Measurements from ENCODE around the gene CRIM1. TPM values are rescaled to one million over a fixed set of nuclear protein-coding genes. Genes with fewer than 3 reads are reported as not detected.
A peak's percentile ranks its signal among the peaks of the same experiment; 100 is the strongest.

CRIM1 gene
- total RNA-seq, 6 donors from 2014 or later: 74.7 to 128 (median 110) TPM

- Histone ChIP-seq H3K36me3 (peaks cover 0 to 16% (median 0%) of the 10 kb centered on the region in 4 donors), H3K27ac (peak overlapping the region in 1 of 4 donors; percentile 31), H3K4me1 (peaks cover 5 to 14% (median 10%) of the 10 kb centered on the region in 4 donors), H3K4me3 (no peak overlapping the region), H3K27me3 (no peaks in the 10 kb centered on the region), H3K9me3 (no peaks in the 10 kb centered on the region)
- WGBS, 2 donors: 59 to 65% methylated on average over 6 of the region's 6 CpGs
- TF ChIP-seq POLR2AphosphoS5 (IDR thresholded peaks at IDR 0.05) (no peak), CTCF (IDR thresholded peaks at IDR 0.05) (no peak), EP300 (IDR thresholded peaks at IDR 0.05) (no peak), POLR2A (IDR thresholded peaks at IDR 0.05) (no peak)
- ATAC-seq (ENCODE audit: low FRiP score in 2 of 2) (no peak), DNase-seq (no peak)
Observed at GRCh38 chr2:36394804-36395203, 39.2 kb downstream of the CRIM1 start.

- H3K4me1 ChIP-seq: peaks cover 5 to 14% (median 9%) of the 10 kb centered on the region in 4 donors
- H3K9me3 ChIP-seq: no peaks in the 10 kb centered on the region
- H3K27ac ChIP-seq: no peak overlapping the region
- no peaks in the 10 kb centered on the region for H3K27me3 ChIP-seq
- ATAC-seq (ENCODE audit: low FRiP score in 2 of 2) (no peak), DNase-seq (no peak)
- no peak overlapping the region for H3K4me3 ChIP-seq
- WGBS, 2 donors: 90 to 95% methylated on average over 4 of the region's 4 CpGs
- peaks cover 0 to 16% (median 0%) of the 10 kb centered on the region in 4 donors for H3K36me3 ChIP-seq
- TF ChIP-seq POLR2A (IDR thresholded peaks at IDR 0.05) (no peak), CTCF (IDR thresholded peaks at IDR 0.05) (no peak), EP300 (IDR thresholded peaks at IDR 0.05) (no peak), POLR2AphosphoS5 (IDR thresholded peaks at IDR 0.05) (no peak)
Observed at GRCh38 chr2:36395866-36396265, 40.3 kb downstream of the CRIM1 start.

- no peak for TF ChIP-seq POLR2AphosphoS5 (IDR thresholded peaks at IDR 0.05)
- TF ChIP-seq EP300 (IDR thresholded peaks at IDR 0.05): no peak
- no peak for TF ChIP-seq POLR2A (IDR thresholded peaks at IDR 0.05)
- peaks cover 0 to 16% (median 0%) of the 10 kb centered on the region in 4 donors for H3K36me3 ChIP-seq
- H3K27ac ChIP-seq: peak overlapping the region in 1 of 4 donors; percentile 19
- H3K4me3 ChIP-seq: no peak overlapping the region
- no peak for ATAC-seq (ENCODE audit: low FRiP score in 2 of 2)
- WGBS, 2 donors: 93 to 95% methylated on average over 9 of the region's 9 CpGs
- H3K4me1 ChIP-seq: peaks cover 5 to 14% (median 10%) of the 10 kb centered on the region in 4 donors
- no peaks in the 10 kb centered on the region for H3K9me3 ChIP-seq
- no peaks in the 10 kb centered on the region for H3K27me3 ChIP-seq
- DNase-seq: no peak
Observed at GRCh38 chr2:36396878-36397539, 41.4 kb downstream of the CRIM1 start.

GRCh38 chr2:36397728-36398413 lies 42.3 kb downstream of the CRIM1 start:
- peaks cover 0 to 16% (median 0%) of the 10 kb centered on the region in 4 donors for H3K36me3 ChIP-seq
- no peak overlapping the region for H3K4me3 ChIP-seq
- ATAC-seq (ENCODE audit: low FRiP score in 2 of 2): no peak
- no peak for DNase-seq
- H3K27me3 ChIP-seq: no peaks in the 10 kb centered on the region
- H3K27ac ChIP-seq: peak overlapping the region in 1 of 4 donors; percentile 19
- TF ChIP-seq EP300 (IDR thresholded peaks at IDR 0.05): no peak
- TF ChIP-seq CTCF (IDR thresholded peaks at IDR 0.05): no peak
- TF ChIP-seq POLR2AphosphoS5 (IDR thresholded peaks at IDR 0.05): no peak
- no peak for TF ChIP-seq POLR2A (IDR thresholded peaks at IDR 0.05)
- no peaks in the 10 kb centered on the region for H3K9me3 ChIP-seq
- WGBS, 2 donors: 78 to 90% methylated on average over 7 of the region's 7 CpGs
- H3K4me1 ChIP-seq: peaks cover 5 to 15% (median 11%) of the 10 kb centered on the region in 4 donors

GRCh38 chr2:36399050-36399449 lies 43.5 kb downstream of the CRIM1 start:
- WGBS, 2 donors: 75 to 86% methylated on average over 2 of the region's 2 CpGs
- peaks cover 0 to 16% (median 0%) of the 10 kb centered on the region in 4 donors for H3K36me3 ChIP-seq
- no peak overlapping the region for H3K27ac ChIP-seq
- TF ChIP-seq POLR2AphosphoS5 (IDR thresholded peaks at IDR 0.05) (no peak), CTCF (IDR thresholded peaks at IDR 0.05) (no peak)
- no peak overlapping the region for H3K4me3 ChIP-seq
- H3K27me3 ChIP-seq: no peaks in the 10 kb centered on the region
- ATAC-seq (ENCODE audit: low FRiP score in 2 of 2) (no peak), DNase-seq (no peak)
- H3K9me3 ChIP-seq: no peaks in the 10 kb centered on the region
- peaks cover 3 to 15% (median 10%) of the 10 kb centered on the region in 4 donors for H3K4me1 ChIP-seq

Data from upper lobe of left lung (tissue), 6 donors.